ENCODE results near the gene MYH6. TPM values are rescaled to one million over a fixed set of nuclear protein-coding genes. Genes with fewer than 3 reads are reported as not detected.
"Not testable (repeated sequence)": the region's sequence is repeated elsewhere in the genome, so short reads cannot be mapped to it uniquely, and the experiment has no call there.

Gene MYH6
- total RNA-seq, 1 donor from 2014 or later = not detected

- DNase-seq (ENCODE audit: low read depth) = no peak
- TF ChIP-seq, protein P1, sequence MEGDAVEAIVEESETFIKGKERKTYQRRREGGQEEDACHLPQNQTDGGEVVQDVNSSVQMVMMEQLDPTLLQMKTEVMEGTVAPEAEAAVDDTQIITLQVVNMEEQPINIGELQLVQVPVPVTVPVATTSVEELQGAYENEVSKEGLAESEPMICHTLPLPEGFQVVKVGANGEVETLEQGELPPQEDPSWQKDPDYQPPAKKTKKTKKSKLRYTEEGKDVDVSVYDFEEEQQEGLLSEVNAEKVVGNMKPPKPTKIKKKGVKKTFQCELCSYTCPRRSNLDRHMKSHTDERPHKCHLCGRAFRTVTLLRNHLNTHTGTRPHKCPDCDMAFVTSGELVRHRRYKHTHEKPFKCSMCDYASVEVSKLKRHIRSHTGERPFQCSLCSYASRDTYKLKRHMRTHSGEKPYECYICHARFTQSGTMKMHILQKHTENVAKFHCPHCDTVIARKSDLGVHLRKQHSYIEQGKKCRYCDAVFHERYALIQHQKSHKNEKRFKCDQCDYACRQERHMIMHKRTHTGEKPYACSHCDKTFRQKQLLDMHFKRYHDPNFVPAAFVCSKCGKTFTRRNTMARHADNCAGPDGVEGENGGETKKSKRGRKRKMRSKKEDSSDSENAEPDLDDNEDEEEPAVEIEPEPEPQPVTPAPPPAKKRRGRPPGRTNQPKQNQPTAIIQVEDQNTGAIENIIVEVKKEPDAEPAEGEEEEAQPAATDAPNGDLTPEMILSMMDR (conservative IDR thresholded peaks at IDR 0.05; ENCODE audit: low read depth, low read length) = no peak
- H3K4me3 ChIP-seq (ENCODE audit: low read depth, low read length) = no peak overlapping the region
These were observed 13.5 kb upstream of the MYH6 start for GRCh38 chr14:23421594-23421993.

DNA sequence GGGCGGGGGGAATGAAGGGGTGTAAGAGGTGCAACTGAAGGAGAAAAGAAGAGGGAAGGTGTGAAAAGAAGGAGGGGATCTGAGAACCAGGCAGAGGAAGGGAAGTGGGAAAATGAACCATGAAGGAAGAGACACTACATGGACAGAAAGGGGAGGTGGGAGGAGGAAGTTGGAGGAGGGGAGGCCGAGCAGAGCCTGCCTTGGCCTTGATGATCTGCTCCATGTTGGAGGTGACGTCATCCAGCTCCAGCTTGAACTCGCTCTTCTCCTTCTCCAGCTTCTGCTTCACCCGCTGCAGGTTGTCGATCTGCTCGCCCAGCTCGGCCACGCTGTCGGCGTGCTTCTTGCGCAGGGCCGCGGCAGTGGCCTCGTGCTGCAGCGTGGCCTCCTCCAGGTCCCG, 11.6 kb upstream of the MYH6 start:
- not testable (repeated sequence) for DNase-seq (ENCODE audit: low read depth)

DNA sequence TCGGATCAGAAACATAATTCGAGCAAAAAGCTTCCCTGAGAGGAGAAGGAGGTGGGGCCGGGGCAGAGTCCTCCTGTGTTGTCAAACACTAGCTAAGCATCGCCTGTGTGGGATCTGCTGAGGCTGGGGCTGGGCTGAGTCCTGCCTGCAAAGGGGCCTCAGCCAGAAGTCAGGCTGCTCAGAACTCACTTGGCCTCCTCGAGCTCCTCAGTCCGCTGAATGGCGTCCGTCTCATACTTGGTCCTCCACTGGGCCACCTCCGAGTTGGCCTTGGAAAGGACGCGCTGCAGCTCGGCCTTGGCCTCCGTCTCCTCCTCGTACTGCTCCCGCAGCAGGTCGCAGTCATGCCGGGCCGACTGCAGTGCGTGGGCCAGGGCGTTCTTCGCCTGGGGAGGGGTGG, 9.9 kb upstream of the MYH6 start:
- TF ChIP-seq, protein P1 (conservative IDR thresholded peaks at IDR 0.05; ENCODE audit: low read depth, low read length) = no peak
- H3K4me3 ChIP-seq (ENCODE audit: low read depth, low read length) = no peak overlapping the region
- DNase-seq (ENCODE audit: low read depth) = no peak

More for the DNA sequence above, 11.6 kb upstream of the MYH6 start:
- not testable (repeated sequence) for H3K4me3 ChIP-seq (ENCODE audit: low read depth, low read length)

DNA sequence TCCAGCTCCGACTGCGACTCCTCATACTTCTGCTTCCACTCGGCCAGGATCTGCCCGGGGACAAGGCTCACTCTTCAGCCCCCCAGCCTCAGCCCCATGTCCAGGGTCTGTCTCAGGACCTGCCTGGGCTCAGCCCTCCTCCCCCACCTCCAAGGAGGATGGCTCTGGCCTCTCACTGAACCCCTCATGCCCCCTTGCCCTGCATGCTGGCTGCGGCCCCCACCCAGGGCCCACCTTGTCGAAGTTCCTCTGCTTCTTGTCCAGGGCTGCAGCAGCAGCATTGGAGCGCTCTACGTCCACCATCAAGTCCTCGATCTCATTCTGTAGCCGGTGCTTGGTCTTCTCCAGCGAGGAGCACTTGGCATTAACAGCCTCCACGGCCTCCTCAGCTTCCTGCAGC, 9.2 kb upstream of the MYH6 start:
- H3K4me3 ChIP-seq (ENCODE audit: low read depth, low read length); DNase-seq (ENCODE audit: low read depth): not testable (repeated sequence)

DNA sequence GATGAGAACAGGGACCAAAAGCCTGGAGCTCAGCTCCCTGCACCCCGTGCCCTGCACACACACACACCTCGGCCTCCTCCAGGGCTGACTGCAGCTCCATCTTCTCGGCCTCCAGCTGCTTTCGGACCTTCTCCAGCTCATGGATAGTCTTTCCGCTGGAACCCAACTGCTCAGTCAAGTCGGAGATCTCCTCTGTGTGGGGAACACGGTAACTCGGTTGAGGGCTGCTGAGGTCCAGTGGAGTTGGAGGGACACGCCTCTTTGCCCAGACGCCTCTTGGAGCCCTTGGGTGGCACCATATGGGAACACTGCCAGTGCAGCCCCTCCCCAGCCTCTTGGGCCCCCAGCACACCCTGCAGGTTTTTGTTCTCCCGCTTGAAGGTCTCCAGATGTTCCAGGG, 8.7 kb upstream of the MYH6 start:
- no peak for DNase-seq (ENCODE audit: low read depth)
- TF ChIP-seq, protein P1 (conservative IDR thresholded peaks at IDR 0.05; ENCODE audit: low read depth, low read length) = no peak
- H3K4me3 ChIP-seq (ENCODE audit: low read depth, low read length) = no peak overlapping the region

DNA sequence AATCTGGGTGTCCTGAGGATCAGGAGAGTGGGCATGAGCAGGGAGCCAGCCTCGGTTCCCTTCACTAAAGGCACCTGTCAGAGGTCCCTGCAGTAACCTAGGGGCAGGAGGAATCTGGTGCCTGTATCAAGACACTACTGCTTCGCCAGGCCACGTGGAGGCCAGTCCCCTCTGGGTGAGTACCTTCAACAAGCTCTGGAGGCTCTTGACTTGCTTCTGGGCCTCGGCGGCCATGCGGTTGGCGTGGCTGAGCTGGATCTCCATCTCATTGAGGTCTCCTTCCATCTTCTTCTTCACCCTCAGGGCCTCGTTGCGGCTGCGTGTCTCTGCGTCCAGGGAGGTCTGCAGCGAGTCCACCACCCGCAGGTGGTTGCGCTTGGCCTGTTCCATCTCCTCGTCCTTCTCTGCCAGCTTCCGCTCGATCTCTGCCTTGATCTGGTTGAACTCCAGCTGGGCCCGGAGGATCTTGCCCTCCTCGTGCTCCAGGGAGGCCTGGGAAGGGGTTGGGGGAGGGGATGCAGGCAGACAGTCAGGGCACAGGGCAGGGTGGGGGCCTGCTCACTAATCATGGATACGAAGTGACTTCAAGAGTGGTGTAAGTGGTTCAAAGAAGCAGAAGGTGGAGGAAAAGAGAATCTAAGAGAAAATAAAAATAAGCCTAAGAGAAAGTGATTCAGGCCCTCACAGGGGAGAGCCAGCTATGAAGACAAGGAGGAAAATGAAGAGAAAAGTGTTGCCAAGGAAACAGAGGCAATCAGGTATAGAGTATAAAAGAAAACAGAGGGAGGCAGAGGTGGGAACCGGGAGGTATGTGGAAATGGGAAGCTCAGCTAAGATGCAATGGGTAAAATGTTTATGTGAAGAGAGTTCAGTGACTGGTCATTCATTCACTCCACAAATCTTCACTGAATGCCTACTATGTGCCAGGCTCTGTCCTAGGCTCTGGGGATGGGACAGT, 8.0 kb upstream of the MYH6 start:
- TF ChIP-seq, protein P1 (conservative IDR thresholded peaks at IDR 0.05; ENCODE audit: low read depth, low read length) = no peak

GRCh38 chr14:23414906-23415820, 7.1 kb upstream of the MYH6 start:
- no peak for DNase-seq (ENCODE audit: low read depth)
- TF ChIP-seq, protein P1 (conservative IDR thresholded peaks at IDR 0.05; ENCODE audit: low read depth, low read length) = no peak
- no peak overlapping the region for H3K4me3 ChIP-seq (ENCODE audit: low read depth, low read length)

More for the DNA sequence above, 8.0 kb upstream of the MYH6 start:
- no peak overlapping the region for H3K4me3 ChIP-seq (ENCODE audit: low read depth, low read length)
- no peak for DNase-seq (ENCODE audit: low read depth)
